GM12872 (cell line): ENCODE data around the gene LAMTOR5.

Experiments used
- CTCF ChIP-seq: IDR thresholded peaks from 3 replicates; pipeline ENCODE4 v1.5.1; 2011; ENCODE audit warnings: low read depth, mild to moderate bottlenecking, low read length, moderate library complexity; ENCODE audit not compliant: insufficient read depth

Gene LAMTOR5

GRCh38 chr1:110390692-110391245, 16.7 kb downstream of the LAMTOR5 start, which contains the start of gene SLC16A4:
Gene SLC16A4 (minus strand): TSS chr1:110391026. CDS start chr1:110389323, 1,703 bp downstream.
- no peak for TF ChIP-seq CTCF

GRCh38 chr1:110390096-110390495, 17.4 kb downstream of the LAMTOR5 start:
- TF ChIP-seq CTCF, result no peak

- TF ChIP-seq CTCF, result no peak
Measured at GRCh38 chr1:110387048-110387754, 20.3 kb downstream of the LAMTOR5 start.

GRCh38 chr1:110385369-110385768, 22.1 kb downstream of the LAMTOR5 start:
- no peak for TF ChIP-seq CTCF

GRCh38 chr1:110384581-110385321, 22.7 kb downstream of the LAMTOR5 start:
- no peak for TF ChIP-seq CTCF

GRCh38 chr1:110383251-110383990, 24.1 kb downstream of the LAMTOR5 start:
- no peak for TF ChIP-seq CTCF
